HepG2 (cell line): ENCODE results near the gene SCMH1. TPM values are rescaled to one million over a fixed set of nuclear protein-coding genes. Genes with fewer than 3 reads are reported as not detected.

ENCODE experiments used
- DNMT3B ChIP-seq: conservative IDR thresholded peaks from 2 replicates; pipeline ENCODE4 v1.6.1; 2016; ENCODE audit warnings: missing biosample characterization, control low read depth
- HMG20B ChIP-seq: conservative IDR thresholded peaks from 2 replicates; pipeline ENCODE4 v1.6.1; 2016; ENCODE audit warnings: missing genetic modification reagents, missing compliant biosample characterization
- JUND ChIP-seq: sonication (generic); formaldehyde crosslinking; IDR thresholded peaks from 2 replicates; pipeline ENCODE4 v1.8.0; 2022; ENCODE audit warnings: mild to moderate bottlenecking, missing genetic modification reagents
- MTA1 ChIP-seq: sonication (generic); formaldehyde crosslinking; IDR thresholded peaks from 2 replicates; pipeline ENCODE4 v1.4.0; 2020; ENCODE audit warnings: missing genetic modification reagents, mild to moderate bottlenecking, borderline replicate concordance
- NFIC ChIP-seq: IDR thresholded peaks from 2 replicates; pipeline ENCODE4 v1.6.1; 2012; ENCODE audit warnings: mild to moderate bottlenecking, low read length, inconsistent platforms
- SAFB2 ChIP-seq: sonication (generic); formaldehyde crosslinking; IDR thresholded peaks from 2 replicates; pipeline ENCODE4 v1.5.1; 2020; ENCODE audit warnings: missing genetic modification reagents, low read depth, mild to moderate bottlenecking, borderline replicate concordance
- ZBTB21 ChIP-seq: sonication (generic); formaldehyde crosslinking; IDR thresholded peaks from 2 replicates; pipeline ENCODE4 v1.4.0; 2020; ENCODE audit warnings: missing genetic modification reagents
- ZFY ChIP-seq: sonication (generic); formaldehyde crosslinking; IDR thresholded peaks from 2 replicates; pipeline ENCODE4 v1.4.0; 2020; ENCODE audit warnings: missing genetic modification reagents
- ZMYM4 ChIP-seq: sonication (generic); formaldehyde crosslinking; IDR thresholded peaks from 2 replicates; pipeline ENCODE4 v1.8.1; 2023; ENCODE audit warnings: mild to moderate bottlenecking, missing genetic modification reagents
- ZNF143 ChIP-seq: sonication (generic); formaldehyde crosslinking; IDR thresholded peaks from 2 replicates; pipeline ENCODE4 v1.4.0; 2020; ENCODE audit warnings: missing genetic modification reagents
- ZNF382 ChIP-seq: sonication (generic); formaldehyde crosslinking; IDR thresholded peaks from 2 replicates; pipeline ENCODE4 v1.5.0; 2020; ENCODE audit warnings: missing genetic modification reagents, mild to moderate bottlenecking, borderline replicate concordance
- ZNF772 ChIP-seq: sonication (generic); formaldehyde crosslinking; IDR thresholded peaks from 2 replicates; pipeline ENCODE4 v1.5.0; 2020; ENCODE audit warnings: mild to moderate bottlenecking, missing genetic modification reagents
- ZNF781 ChIP-seq: sonication (generic); formaldehyde crosslinking; IDR thresholded peaks from 2 replicates; pipeline ENCODE4 v1.5.1; 2020; ENCODE audit warnings: borderline replicate concordance, mild to moderate bottlenecking, missing genetic modification reagents; ENCODE audit errors: not compliant biosample characterization
- polyA plus RNA-seq, 8 experiments: library from polyadenylated mRNA; depleted of rRNA in 3 of 8; stranded (reverse) in 7 of 8; unstranded in 1 of 8; fragments of >200 nt; fragmentation: Illumina TruSeq in 4 of 8; extraction: Trizol in 4 of 8; gene quantifications; 2 replicates each; pipeline versions ENCODE4 v1.2.1 to v1.2.3, GENCODE V29; 2011 to 2016; ENCODE audit warnings: low read depth in 4 of 8, missing spikeins in 1 of 8, mixed read lengths in 1 of 8; ENCODE audit not compliant: insufficient read depth in 1 of 8
- total RNA-seq, 5 experiments: library from RNA; depleted of rRNA; stranded (reverse); fragments of >200 nt; fragmentation: Illumina TruSeq; extraction: Trizol; gene quantifications; 2 replicates each; pipeline ENCODE4 v1.2.3, GENCODE V29; 2016; ENCODE audit warnings: low read depth in 1 of 5
- TF ChIP-seq, protein P1 (sequence below): sonication (generic); formaldehyde crosslinking; IDR thresholded peaks from 2 replicates; pipeline ENCODE4 v1.4.0; 2020; ENCODE audit warnings: missing genetic modification reagents, borderline replicate concordance
- TF ChIP-seq, protein P2 (sequence below), 2 experiments: sonication (generic) in 1 of 2; formaldehyde crosslinking in 1 of 2; IDR thresholded peaks; 2 replicates each; pipeline versions ENCODE4 v1.5.1 to v1.6.1; 2011 to 2020; ENCODE audit warnings: borderline replicate concordance in 1 of 2, low read depth in 1 of 2, low read length in 1 of 2, mild to moderate bottlenecking in 1 of 2, missing genetic modification reagents in 1 of 2, moderate library complexity in 1 of 2
- TF ChIP-seq, protein P3 (sequence below): sonication (generic); formaldehyde crosslinking; conservative IDR thresholded peaks from 2 replicates; pipeline ENCODE4 v1.5.0; 2020; ENCODE audit warnings: missing genetic modification reagents
- TF ChIP-seq, protein P4 (sequence below): fragments of 450-650 bp; IDR thresholded peaks from 2 replicates; pipeline ENCODE4 v1.6.1; 2016
- TF ChIP-seq, protein P5 (sequence below): conservative IDR thresholded peaks from 2 replicates; pipeline ENCODE4 v1.6.1; 2018; ENCODE audit warnings: missing genetic modification reagents

The SCMH1 gene
- total and polyA plus RNA-seq, 2 of the 13 experiments (the other 11 are each of a cell fraction or from before 2014, with no cell fraction given) = 41.8 to 52.6 TPM

DNA sequence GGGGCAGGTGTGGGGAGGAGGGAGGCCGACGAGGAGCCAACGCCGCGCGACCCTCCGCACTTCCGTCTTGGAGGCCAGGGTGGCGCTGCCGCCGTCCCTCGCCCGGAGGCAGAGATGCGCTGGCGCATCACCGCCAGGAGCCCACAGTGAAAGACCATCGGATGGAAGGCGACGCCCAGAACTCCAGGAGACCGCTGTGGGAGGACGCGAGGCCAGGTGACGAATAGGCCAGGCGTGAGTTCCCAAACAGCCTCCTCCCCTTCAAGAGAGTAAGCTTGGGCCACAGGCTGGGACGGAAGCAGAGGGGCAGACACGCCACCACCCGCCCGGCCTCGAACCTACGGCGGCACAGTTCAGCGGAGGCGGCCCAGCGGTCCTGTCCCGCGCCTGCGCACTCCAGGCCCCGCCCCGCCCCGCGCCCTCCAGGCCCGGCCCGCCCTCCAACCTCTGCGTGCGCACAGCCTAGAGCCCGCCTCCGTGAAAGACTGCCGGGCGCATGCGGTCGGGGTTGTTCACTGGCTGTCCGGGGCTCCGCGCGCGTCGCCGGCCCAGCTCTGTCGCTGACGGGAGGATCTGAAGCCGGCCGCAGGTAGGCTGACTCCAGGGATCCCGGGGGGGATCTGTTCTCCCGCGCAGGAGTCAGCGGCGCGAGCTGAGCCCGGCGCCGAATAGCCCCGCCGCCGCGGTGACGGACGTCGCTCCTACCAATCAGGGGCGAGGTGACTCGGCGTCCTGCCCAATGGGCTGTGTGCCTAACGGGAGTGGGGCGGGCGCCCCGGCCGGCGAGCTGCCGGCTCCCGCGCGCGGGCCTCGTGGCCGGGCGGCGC, 262.7 kb downstream of the SCMH1 start, which contains the start of gene CTPS1 (continued):
- TF ChIP-seq, protein P1, sequence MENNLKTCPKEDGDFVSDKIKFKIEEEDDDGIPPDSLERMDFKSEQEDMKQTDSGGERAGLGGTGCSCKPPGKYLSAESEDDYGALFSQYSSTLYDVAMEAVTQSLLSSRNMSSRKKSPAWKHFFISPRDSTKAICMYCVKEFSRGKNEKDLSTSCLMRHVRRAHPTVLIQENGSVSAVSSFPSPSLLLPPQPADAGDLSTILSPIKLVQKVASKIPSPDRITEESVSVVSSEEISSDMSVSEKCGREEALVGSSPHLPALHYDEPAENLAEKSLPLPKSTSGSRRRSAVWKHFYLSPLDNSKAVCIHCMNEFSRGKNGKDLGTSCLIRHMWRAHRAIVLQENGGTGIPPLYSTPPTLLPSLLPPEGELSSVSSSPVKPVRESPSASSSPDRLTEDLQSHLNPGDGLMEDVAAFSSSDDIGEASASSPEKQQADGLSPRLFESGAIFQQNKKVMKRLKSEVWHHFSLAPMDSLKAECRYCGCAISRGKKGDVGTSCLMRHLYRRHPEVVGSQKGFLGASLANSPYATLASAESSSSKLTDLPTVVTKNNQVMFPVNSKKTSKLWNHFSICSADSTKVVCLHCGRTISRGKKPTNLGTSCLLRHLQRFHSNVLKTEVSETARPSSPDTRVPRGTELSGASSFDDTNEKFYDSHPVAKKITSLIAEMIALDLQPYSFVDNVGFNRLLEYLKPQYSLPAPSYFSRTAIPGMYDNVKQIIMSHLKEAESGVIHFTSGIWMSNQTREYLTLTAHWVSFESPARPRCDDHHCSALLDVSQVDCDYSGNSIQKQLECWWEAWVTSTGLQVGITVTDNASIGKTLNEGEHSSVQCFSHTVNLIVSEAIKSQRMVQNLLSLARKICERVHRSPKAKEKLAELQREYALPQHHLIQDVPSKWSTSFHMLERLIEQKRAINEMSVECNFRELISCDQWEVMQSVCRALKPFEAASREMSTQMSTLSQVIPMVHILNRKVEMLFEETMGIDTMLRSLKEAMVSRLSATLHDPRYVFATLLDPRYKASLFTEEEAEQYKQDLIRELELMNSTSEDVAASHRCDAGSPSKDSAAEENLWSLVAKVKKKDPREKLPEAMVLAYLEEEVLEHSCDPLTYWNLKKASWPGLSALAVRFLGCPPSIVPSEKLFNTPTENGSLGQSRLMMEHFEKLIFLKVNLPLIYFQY = no peak; the same call in 1 of the 2 replicates
- no peak for TF ChIP-seq ZNF781 (CRISPR knock-in tag)
- TF ChIP-seq ZNF382 (CRISPR knock-in tag) = no peak
- TF ChIP-seq MTA1 = no peak
- TF ChIP-seq ZMYM4 (CRISPR knock-in tag) = peak; percentile 73
- TF ChIP-seq NFIC = no peak
- TF ChIP-seq JUND (CRISPR knock-in tag) = no peak
- TF ChIP-seq HMG20B = no peak
- TF ChIP-seq, protein P2, sequence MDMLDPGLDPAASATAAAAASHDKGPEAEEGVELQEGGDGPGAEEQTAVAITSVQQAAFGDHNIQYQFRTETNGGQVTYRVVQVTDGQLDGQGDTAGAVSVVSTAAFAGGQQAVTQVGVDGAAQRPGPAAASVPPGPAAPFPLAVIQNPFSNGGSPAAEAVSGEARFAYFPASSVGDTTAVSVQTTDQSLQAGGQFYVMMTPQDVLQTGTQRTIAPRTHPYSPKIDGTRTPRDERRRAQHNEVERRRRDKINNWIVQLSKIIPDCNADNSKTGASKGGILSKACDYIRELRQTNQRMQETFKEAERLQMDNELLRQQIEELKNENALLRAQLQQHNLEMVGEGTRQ (IDR thresholded peaks at IDR 0.05; ENCODE audit: low read depth, low read length) = no peak
- TF ChIP-seq, protein P2 (CRISPR knock-in tag; IDR thresholded peaks at IDR 0.05; ENCODE audit: borderline replicate concordance) = no peak
- TF ChIP-seq ZFY (CRISPR knock-in tag) = no peak
- TF ChIP-seq, protein P3, sequence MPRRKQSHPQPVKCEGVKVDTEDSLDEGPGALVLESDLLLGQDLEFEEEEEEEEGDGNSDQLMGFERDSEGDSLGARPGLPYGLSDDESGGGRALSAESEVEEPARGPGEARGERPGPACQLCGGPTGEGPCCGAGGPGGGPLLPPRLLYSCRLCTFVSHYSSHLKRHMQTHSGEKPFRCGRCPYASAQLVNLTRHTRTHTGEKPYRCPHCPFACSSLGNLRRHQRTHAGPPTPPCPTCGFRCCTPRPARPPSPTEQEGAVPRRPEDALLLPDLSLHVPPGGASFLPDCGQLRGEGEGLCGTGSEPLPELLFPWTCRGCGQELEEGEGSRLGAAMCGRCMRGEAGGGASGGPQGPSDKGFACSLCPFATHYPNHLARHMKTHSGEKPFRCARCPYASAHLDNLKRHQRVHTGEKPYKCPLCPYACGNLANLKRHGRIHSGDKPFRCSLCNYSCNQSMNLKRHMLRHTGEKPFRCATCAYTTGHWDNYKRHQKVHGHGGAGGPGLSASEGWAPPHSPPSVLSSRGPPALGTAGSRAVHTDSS (CRISPR knock-in tag) = no peak
- no peak for TF ChIP-seq SAFB2 (CRISPR knock-in tag)
- TF ChIP-seq ZBTB21 (CRISPR knock-in tag) = no peak
- TF ChIP-seq, protein P4, sequence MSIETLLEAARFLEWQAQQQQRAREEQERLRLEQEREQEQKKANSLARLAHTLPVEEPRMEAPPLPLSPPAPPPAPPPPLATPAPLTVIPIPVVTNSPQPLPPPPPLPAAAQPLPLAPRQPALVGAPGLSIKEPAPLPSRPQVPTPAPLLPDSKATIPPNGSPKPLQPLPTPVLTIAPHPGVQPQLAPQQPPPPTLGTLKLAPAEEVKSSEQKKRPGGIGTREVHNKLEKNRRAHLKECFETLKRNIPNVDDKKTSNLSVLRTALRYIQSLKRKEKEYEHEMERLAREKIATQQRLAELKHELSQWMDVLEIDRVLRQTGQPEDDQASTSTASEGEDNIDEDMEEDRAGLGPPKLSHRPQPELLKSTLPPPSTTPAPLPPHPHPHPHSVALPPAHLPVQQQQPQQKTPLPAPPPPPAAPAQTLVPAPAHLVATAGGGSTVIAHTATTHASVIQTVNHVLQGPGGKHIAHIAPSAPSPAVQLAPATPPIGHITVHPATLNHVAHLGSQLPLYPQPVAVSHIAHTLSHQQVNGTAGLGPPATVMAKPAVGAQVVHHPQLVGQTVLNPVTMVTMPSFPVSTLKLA = no peak
- no peak for TF ChIP-seq ZNF143 (CRISPR knock-in tag)
- peak; percentile 84 for TF ChIP-seq ZNF772 (CRISPR knock-in tag)
- TF ChIP-seq DNMT3B (CRISPR knock-in tag) = no peak
- TF ChIP-seq, protein P5, sequence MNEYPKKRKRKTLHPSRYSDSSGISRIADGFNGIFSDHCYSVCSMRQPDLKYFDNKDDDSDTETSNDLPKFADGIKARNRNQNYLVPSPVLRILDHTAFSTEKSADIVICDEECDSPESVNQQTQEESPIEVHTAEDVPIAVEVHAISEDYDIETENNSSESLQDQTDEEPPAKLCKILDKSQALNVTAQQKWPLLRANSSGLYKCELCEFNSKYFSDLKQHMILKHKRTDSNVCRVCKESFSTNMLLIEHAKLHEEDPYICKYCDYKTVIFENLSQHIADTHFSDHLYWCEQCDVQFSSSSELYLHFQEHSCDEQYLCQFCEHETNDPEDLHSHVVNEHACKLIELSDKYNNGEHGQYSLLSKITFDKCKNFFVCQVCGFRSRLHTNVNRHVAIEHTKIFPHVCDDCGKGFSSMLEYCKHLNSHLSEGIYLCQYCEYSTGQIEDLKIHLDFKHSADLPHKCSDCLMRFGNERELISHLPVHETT (CRISPR knock-in tag) = no peak
